Suppressor macrophage (primary cell): ENCODE data around the gene PRSS57.
"Not testable (repeated sequence)": the region's sequence is repeated elsewhere in the genome, so short reads cannot be mapped to it uniquely, and the experiment has no call there.

Experiments used
- DNase-seq, 4 experiments: peaks; one replicate each; pipeline ENCODE4 v3.0.0-alpha.2; 2020 to 2022

PRSS57 gene

DNA sequence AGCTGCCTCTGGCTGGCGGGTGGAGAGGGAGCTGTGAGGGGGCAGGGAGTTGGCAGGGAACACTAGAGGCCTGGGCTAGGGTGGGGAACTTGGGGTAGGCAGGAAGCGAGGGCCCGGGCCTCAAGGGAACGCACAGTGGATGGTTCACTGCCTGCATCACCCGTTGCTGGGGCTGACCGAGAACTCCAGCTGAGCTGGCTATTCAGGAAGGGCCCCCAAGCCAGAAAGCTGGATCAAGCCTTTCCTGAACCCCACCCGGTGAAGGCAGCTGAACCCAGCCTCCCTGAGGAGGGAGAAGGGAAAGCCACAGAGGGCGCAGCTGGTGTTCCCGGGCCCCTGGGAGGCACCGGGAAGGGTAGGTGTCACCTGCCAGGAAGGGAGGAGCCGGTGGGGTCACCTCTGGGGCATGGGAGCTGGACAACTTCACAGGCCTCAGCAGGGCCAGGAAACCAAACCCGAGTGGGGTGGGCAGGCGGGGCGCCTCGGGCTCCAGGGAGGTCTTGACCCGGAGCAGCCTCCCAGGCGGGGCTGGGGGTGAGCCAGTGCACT lies 27.4 kb upstream of the PRSS57 start:
- no peak for DNase-seq

DNA sequence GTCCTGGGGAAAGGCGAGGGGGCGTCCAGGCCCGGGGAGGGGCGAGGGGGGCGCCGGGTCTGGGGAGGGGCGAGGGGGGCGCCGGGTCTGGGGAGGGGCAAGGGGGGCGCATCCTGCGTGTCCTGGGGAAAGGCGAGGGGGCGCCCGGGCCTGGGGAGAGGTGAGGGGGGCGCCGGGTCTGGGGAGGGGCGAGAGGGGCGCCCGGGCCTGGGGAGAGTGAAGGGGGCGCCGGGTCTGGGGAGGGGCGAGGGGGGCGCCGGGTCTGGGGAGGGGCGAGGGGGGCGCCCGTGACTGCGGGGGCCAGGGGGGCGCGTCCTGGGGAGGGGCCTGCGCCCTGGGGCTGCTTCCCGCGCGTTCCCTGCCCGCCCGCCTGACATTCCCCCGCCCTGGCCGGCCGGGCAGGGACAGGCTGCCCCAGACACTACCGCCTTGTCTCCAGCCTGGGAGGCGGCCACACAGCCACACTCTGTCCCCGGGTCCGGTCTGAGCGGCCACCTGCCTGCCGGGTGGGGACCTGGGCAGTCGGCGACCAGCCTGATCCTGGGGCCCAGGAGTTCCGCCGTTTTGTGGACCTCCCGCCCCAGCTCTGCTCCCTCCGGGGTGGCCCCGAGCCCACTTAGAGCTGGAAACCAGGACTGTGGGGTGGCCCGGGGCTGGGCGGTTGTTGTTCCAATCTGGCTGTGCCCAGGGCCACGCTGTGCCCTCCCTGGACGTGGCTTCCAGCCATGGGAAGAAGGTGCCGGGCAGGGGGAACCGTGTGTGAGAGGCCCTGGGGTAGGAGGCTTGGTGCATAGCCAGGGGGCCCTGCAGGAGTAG lies 25.3 kb upstream of the PRSS57 start:
- no peak for DNase-seq

GRCh38 chr19:719636-720344 lies 24.5 kb upstream of the PRSS57 start:
- DNase-seq: no peak

DNA sequence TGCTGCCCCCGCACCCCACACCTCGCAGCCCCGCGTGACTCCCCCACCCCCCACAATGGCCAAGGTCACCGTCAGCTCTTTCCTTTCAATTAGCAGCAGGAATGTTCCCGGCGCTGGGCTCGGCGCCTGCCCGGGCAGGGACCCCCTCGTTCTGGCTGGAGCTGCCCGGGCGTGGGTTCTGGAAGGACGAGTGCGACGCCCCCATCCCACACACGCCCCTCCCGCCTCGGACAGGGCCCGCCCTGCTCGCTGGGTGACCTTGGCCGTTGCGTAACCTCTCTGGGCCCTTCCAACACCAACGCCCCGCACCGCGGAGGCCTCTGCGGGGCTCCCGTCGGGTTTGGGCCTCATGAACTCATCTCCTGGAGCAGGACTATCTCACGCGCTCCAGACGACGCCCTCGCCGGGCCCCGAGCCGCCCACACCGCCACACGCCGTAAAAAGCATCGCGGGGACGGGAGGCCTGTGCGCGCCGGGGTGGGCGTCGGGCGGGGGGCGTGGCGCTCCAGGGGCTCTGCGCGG lies 23.8 kb upstream of the PRSS57 start:
- DNase-seq: peak in 2 of 4 experiments; percentile 26 to 42

GRCh38 chr19:718251-718951 lies 23.1 kb upstream of the PRSS57 start:
- DNase-seq: no peak

DNA sequence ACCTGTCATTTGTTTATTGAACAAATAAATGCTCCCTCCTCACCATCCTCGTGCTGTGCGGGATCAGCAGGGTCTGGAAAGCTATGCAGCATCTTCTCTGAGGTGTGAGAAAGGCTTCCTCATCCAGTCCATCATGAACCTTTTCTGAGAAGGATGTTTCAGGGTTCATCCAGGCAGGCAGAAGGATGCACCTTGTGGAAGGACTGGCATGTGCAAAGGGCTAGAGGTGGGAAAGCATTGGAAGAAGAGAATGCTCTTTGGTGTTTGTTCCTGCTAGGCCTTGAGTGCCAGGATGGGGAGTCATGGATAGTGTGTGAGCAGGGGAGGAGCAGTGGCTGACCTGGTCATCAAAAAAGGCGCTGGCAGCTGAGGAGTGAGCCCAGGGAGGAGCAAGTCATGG lies 20.1 kb upstream of the PRSS57 start:
- DNase-seq: no peak

DNA sequence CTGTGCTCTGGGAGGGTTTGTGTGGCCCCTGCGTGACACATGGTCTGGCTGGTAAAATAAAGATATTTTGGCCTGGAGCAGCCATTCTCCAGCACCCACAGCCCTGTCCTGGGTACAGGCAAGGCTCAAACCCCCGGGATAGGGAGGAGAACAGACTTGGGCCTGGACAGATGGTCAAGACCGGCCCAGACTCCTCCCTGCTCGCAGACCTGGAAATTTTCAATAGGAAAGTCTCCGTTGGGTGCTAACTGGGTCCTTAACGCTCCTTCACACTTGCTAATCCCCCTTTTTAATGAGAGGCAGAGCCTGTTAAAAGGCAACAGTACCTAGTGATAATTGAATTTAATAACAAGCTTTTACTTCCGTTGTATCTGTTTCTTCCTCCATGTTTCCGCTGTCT lies 16.0 kb upstream of the PRSS57 start:
- no peak for DNase-seq

DNA sequence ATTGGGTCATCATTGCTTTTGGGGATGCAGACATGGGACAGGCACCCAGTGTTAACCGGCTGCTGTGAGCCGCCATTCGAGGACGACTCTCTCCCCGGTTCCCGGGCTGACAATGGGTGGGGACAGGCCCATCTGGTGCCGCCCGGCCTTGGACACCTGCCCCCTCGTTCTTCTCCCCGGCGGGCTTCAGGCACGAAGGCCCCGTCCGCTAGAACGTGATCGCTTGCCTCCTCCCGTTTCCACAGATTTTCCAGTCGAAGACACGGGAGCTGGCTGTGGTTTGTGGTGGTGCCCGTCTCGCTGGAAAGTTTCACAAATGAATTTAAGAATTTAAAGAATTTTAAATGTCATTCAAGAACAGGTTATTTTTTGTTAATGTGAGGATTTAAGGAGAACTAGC lies 15.5 kb upstream of the PRSS57 start:
- DNase-seq: no peak

GRCh38 chr19:709965-710571 lies 14.8 kb upstream of the PRSS57 start:
- DNase-seq: no peak

GRCh38 chr19:709196-709964 lies 14.1 kb upstream of the PRSS57 start:
- DNase-seq: no peak

- DNase-seq: peak in 1 of 4 experiments; percentile 40
Observed at GRCh38 chr19:708154-709143, 13.2 kb upstream of the PRSS57 start, which contains the start of gene PALM. Gene PALM, plus strand, starts transcription at chr19:708935. Its CDS starts 212 bp downstream, at chr19:709147.

DNA sequence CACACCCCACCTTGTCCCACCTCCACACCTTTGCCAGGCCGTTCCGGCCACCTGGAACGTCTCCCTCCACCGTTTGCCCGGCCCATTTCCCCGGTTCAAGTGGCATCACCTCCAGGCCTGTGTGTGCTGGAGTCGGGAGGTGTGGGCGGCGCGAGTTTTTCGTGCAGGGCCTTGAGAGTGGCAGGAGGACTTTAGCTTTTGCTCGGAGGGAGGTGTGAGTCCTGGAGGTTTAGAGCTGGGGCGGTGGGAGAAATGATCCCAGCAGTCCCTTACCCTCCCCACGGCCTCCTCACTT lies 9.1 kb upstream of the PRSS57 start:
- no peak for DNase-seq

GRCh38 chr19:703651-704446 lies 8.6 kb upstream of the PRSS57 start:
- peak; percentile 91 to 96 (median 94) for DNase-seq

- DNase-seq: peak in 1 of 4 experiments; percentile 19
Observed at GRCh38 chr19:703329-703650, 8.0 kb upstream of the PRSS57 start.

DNA sequence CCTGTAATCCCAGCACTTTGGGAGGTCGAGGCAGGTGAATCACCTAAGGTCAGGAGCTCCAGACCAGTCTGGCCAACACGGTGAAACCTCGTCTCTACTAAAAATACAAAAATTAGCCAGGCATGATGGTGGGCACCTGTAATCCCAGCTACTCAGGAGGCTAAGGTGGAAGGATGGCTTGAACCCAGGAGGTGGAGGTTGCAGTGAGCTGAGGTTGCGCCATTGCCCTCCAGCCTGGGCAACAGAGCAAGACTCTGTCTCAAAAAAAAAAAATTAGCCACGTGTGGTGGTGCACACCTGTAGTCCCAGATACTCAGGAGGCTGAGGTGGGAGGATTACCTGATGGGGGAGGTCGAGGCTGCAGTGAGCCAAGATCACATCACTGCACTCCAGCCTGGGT lies 7.6 kb upstream of the PRSS57 start:
- DNase-seq: not testable (repeated sequence)

GRCh38 chr19:699885-700284 lies 4.6 kb upstream of the PRSS57 start:
- DNase-seq: peak in 2 of 4 experiments; percentile 40 to 42

- not testable (repeated sequence) for DNase-seq
Observed at GRCh38 chr19:698529-698928, 3.3 kb upstream of the PRSS57 start.

GRCh38 chr19:694481-695351 lies 536 bp downstream of the PRSS57 start:
- DNase-seq: no peak

DNA sequence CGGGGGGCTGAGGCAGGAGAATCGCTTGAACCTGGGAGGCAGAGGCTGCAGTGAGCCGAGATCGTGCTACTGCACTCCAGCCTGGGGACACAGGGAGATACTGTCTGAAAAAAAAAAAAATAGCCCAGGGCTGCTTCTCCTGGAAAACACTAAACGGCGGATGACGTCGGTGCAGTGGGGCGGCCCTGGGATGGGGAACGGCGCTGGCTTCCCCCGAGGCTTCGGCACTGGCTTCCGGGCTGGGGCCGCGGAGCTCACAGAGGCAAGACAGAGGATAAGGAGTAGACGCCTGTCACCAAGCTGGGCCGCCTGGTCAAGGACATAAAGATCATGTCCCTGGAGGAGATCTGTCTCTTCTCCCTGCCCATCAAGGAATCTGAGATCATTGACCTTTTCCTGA lies 5.0 kb downstream of the PRSS57 start:
- DNase-seq: no peak
